Thoracic aorta (tissue), 2 donors: ENCODE measurements around the gene ATP1B2. TPM values are rescaled to one million over a fixed set of nuclear protein-coding genes. Genes with fewer than 3 reads are reported as not detected.

Experiments
- ATAC-seq: fragments of 150-250 bp; one replicate; pipeline ENCODE4 v1.8.0; 2017; ENCODE audit warnings: low read depth; ENCODE audit not compliant: insufficient number of reproducible peaks, low FRiP score
- DNase-seq: peaks from one replicate; pipeline ENCODE4 v3.0.0-alpha.2; 2020; ENCODE audit warnings: low spot score
- H3K27ac ChIP-seq, 2 donors: fragments of 200-600 bp; sonication (generic); 1 replicate in 1 of 2; 2 replicates in 1 of 2; pipeline ENCODE4 v1.5.1; 2016; ENCODE audit warnings: mild to moderate bottlenecking in 2 of 2, moderate library complexity in 2 of 2
- H3K27me3 ChIP-seq: fragments of 200-600 bp; sonication (generic); replicated peaks from 2 replicates; pipeline ENCODE4 v1.6.0; 2016; ENCODE audit warnings: mild to moderate bottlenecking; ENCODE audit not compliant: insufficient read depth
- H3K36me3 ChIP-seq: fragments of 200-600 bp; sonication (generic); one replicate; pipeline ENCODE4 v1.5.1; 2016
- H3K4me1 ChIP-seq, 2 donors: fragments of 200-600 bp; sonication (generic); 1 replicate in 1 of 2; 2 replicates in 1 of 2; pipeline versions ENCODE4 v1.5.1 to v1.6.0; 2016; ENCODE audit warnings: low read depth in 2 of 2, mild to moderate bottlenecking in 1 of 2; ENCODE audit not compliant: control insufficient read depth in 1 of 2
- H3K4me3 ChIP-seq: fragments of 200-600 bp; sonication (generic); 2 replicates; pipeline ENCODE4 v1.5.1; 2016; ENCODE audit warnings: mild to moderate bottlenecking
- H3K9me3 ChIP-seq: fragments of 200-600 bp; sonication (generic); 2 replicates; pipeline ENCODE4 v1.5.1; 2016
- CTCF ChIP-seq: fragments of 200-600 bp; sonication (generic); IDR thresholded peaks from one replicate; pipeline ENCODE4 v1.5.1; 2019; ENCODE audit warnings: antibody characterized with exemption
- total RNA-seq, 2 donors: library from RNA; depleted of rRNA; stranded (reverse); fragments of >200 nt; gene quantifications; one replicate each; pipeline versions ENCODE4 v1.1.0 to v1.2.3, GENCODE V29; 2016

ATP1B2 gene
- total RNA-seq, 2 donors from 2014 or later: 1.1 to 1.4 TPM

- TF ChIP-seq CTCF: no peak
- Histone ChIP-seq H3K4me3 (no peak overlapping the region), H3K36me3 (peaks cover 5% of the 10 kb centered on the region), H3K9me3 (no peaks in the 10 kb centered on the region), H3K4me1 (peaks cover 7 to 15% of the 10 kb centered on the region in 2 donors), H3K27me3 (peaks cover 8% of the 10 kb centered on the region), H3K27ac (no peak overlapping the region)
- no peak for DNase-seq
- ATAC-seq: no peak
Measured at GRCh38 chr17:7702776-7703175, 52.0 kb downstream of the ATP1B2 start.

GRCh38 chr17:7703584-7704479 lies 53.1 kb downstream of the ATP1B2 start:
- peaks cover 8% of the 10 kb centered on the region for H3K27me3 ChIP-seq
- ATAC-seq (peak; percentile 40), DNase-seq (no peak)
- H3K4me1 ChIP-seq: peaks cover 7 to 15% of the 10 kb centered on the region in 2 donors
- H3K4me3 ChIP-seq: no peak overlapping the region
- H3K27ac ChIP-seq: no peak overlapping the region
- TF ChIP-seq CTCF: no peak
- peaks cover 5% of the 10 kb centered on the region for H3K36me3 ChIP-seq
- H3K9me3 ChIP-seq: no peaks in the 10 kb centered on the region

GRCh38 chr17:7704601-7705268 lies 54.0 kb downstream of the ATP1B2 start, which contains the start of gene EFNB3:
Gene EFNB3, plus strand, starts transcription at chr17:7705202. Its CDS starts 397 bp downstream, at chr17:7705599.
- TF ChIP-seq CTCF: no peak
- H3K4me1 ChIP-seq: peaks cover 7 to 15% of the 10 kb centered on the region in 2 donors
- no peaks in the 10 kb centered on the region for H3K9me3 ChIP-seq
- peaks cover 5% of the 10 kb centered on the region for H3K36me3 ChIP-seq
- ATAC-seq (no peak), DNase-seq (no peak)
- no peak within 1 kb of the TSS for H3K27ac ChIP-seq
- peaks cover 8% of the 10 kb centered on the region for H3K27me3 ChIP-seq
- H3K4me3 ChIP-seq: peak within 1 kb of the TSS; percentile 52

GRCh38 chr17:7705269-7706255 lies 54.8 kb downstream of the ATP1B2 start:
- Histone ChIP-seq H3K36me3 (peaks cover 5% of the 10 kb centered on the region), H3K27ac (no peak overlapping the region), H3K27me3 (peaks cover 8% of the 10 kb centered on the region), H3K4me3 (peak overlapping the region; percentile 52), H3K9me3 (no peaks in the 10 kb centered on the region), H3K4me1 (peaks cover 7 to 15% of the 10 kb centered on the region in 2 donors)
- DNase-seq (no peak), ATAC-seq (no peak)
- no peak for TF ChIP-seq CTCF
